SIG-M5 treated with dmso at 0.1 percent for 504 hours (cell line): ENCODE results near the gene SERPINB10.
A peak's percentile ranks its signal among the peaks of the same experiment; 100 is the strongest.

Source experiments
- DNase-seq: peaks from one replicate; lab custom pipeline; 2025; ENCODE audit not compliant: unreplicated experiment; lab: John Stamatoyannopoulos, UW

SERPINB10 gene

GRCh38 chr18:63890950-63891304 lies 16.8 kb upstream of the SERPINB10 start:
- DNase-seq = peak; percentile 87

GRCh38 chr18:63892566-63892965 lies 15.2 kb upstream of the SERPINB10 start:
- DNase-seq = peak; percentile 97

- DNase-seq = peak; percentile 29
Measured at GRCh38 chr18:63894106-63894772, 13.5 kb upstream of the SERPINB10 start.

- DNase-seq = peak; percentile 82
Measured at GRCh38 chr18:63895190-63895589, 12.6 kb upstream of the SERPINB10 start.

- no peak for DNase-seq
Measured at GRCh38 chr18:63897072-63897471, 10.7 kb upstream of the SERPINB10 start.

- no peak for DNase-seq
Measured at GRCh38 chr18:63899206-63899605, 8.6 kb upstream of the SERPINB10 start.

GRCh38 chr18:63903851-63904570 lies 3.7 kb upstream of the SERPINB10 start:
- no peak for DNase-seq

GRCh38 chr18:63904694-63905093 lies 3.1 kb upstream of the SERPINB10 start:
- DNase-seq = no peak

- peak; percentile 52 for DNase-seq
Measured at GRCh38 chr18:63905361-63905760, 2.4 kb upstream of the SERPINB10 start.

GRCh38 chr18:63906056-63906455 lies 1.7 kb upstream of the SERPINB10 start:
- DNase-seq = no peak

- peak; percentile 26 for DNase-seq
Measured at GRCh38 chr18:63908858-63909257, 1.1 kb downstream of the SERPINB10 start.

GRCh38 chr18:63909870-63910269 lies 2.1 kb downstream of the SERPINB10 start:
- no peak for DNase-seq

- peak; percentile 83 for DNase-seq
Measured at GRCh38 chr18:63917817-63918216, 10.1 kb downstream of the SERPINB10 start.

GRCh38 chr18:63922049-63922448 lies 14.3 kb downstream of the SERPINB10 start:
- no peak for DNase-seq

GRCh38 chr18:63924551-63924950 lies 16.8 kb downstream of the SERPINB10 start:
- no peak for DNase-seq

- DNase-seq = peak; percentile 81
Measured at GRCh38 chr18:63928331-63928730, 20.6 kb downstream of the SERPINB10 start.

GRCh38 chr18:63929369-63929768 lies 21.6 kb downstream of the SERPINB10 start:
- DNase-seq = peak; percentile 17

- DNase-seq = peak; percentile 58
Measured at GRCh38 chr18:63930773-63931354, 23.1 kb downstream of the SERPINB10 start.

- DNase-seq = peak; percentile 86
Measured at GRCh38 chr18:63936156-63936931, 28.6 kb downstream of the SERPINB10 start.

GRCh38 chr18:63936932-63937393 lies 29.2 kb downstream of the SERPINB10 start:
- no peak for DNase-seq

GRCh38 chr18:63940008-63940407 lies 32.2 kb downstream of the SERPINB10 start:
- DNase-seq = no peak
